Activated CD4-positive, alpha-beta T cell treated with anti-CD3 and anti-CD28 coated beads for 36 hours (primary cell): ENCODE data around the gene ZDHHC11. TPM values are rescaled to one million over a fixed set of nuclear protein-coding genes. Genes with fewer than 3 reads are reported as not detected.
"Not testable (repeated sequence)": the region's sequence is repeated elsewhere in the genome, so short reads cannot be mapped to it uniquely, and the experiment has no call there.

Source experiments
- ATAC-seq: fragments of 200-7000 bp; cut with Tn5 transposase; one replicate; pipeline ENCODE4 v1.10.0; 2021; ENCODE audit warnings: mild to moderate bottlenecking, moderate library complexity
- CTCF ChIA-PET: fragments of 350-600 bp; sonication (Branson Sonifier 250); formaldehyde crosslinking; loops from one replicate; lab custom pipeline; 2021; ENCODE audit warnings: antibody characterized with exemption; lab: Charles Lee
- POLR2A ChIA-PET: fragments of 350-600 bp; sonication (Branson Sonifier 250); formaldehyde crosslinking; loops from one replicate; lab custom pipeline; 2021; ENCODE audit warnings: antibody characterized with exemption, inconsistent platforms; lab: Charles Lee
- DNase-seq: peaks from one replicate; pipeline ENCODE4 v3.0.0-alpha.2; 2020
- H3K27ac Mint-ChIP-seq: one replicate; pipeline ENCODE4 v1.8.0; 2021; ENCODE audit warnings: mixed read lengths
- H3K27me3 Mint-ChIP-seq: one replicate; pipeline ENCODE4 v1.8.0; 2021; ENCODE audit warnings: mixed read lengths
- H3K36me3 Mint-ChIP-seq: one replicate; pipeline ENCODE4 v1.8.0; 2021; ENCODE audit warnings: low read depth, mixed read lengths
- H3K4me1 Mint-ChIP-seq: one replicate; pipeline ENCODE4 v1.8.0; 2021; ENCODE audit warnings: mixed read lengths
- H3K4me3 Mint-ChIP-seq: one replicate; pipeline ENCODE4 v1.8.0; 2021; ENCODE audit warnings: mild to moderate bottlenecking, moderate library complexity, mixed read lengths
- H3K9me3 Mint-ChIP-seq: one replicate; pipeline ENCODE4 v1.8.0; 2021; ENCODE audit warnings: low read depth, mixed read lengths
- intact Hi-C, 2 experiments: fragments of 100-400 bp; cut with DNase I in 1 of 2; cut with micrococcal nuclease in 1 of 2; formaldehyde crosslinking; loops; one replicate each; pipeline versions ENCODE4 v1.14.2 to v1.15.1; 2022 to 2024; cut with DNase I, micrococcal nuclease
- total RNA-seq, 2 experiments: library from RNA; stranded (reverse); gene quantifications; one replicate each; pipeline ENCODE4 v1.2.3, GENCODE V29; 2021

The ZDHHC11 gene
- total RNA-seq, 2 experiments from 2014 or later: 6.4 to 8.5 TPM

GRCh38 chr5:751496-751895 is 99.3 kb downstream of the ZDHHC11 start:
- CTCF ChIA-PET: no interaction called here
- Mint-ChIP-seq H3K4me1 (peaks cover 5% of the 10 kb centered on the region), H3K9me3 (no peaks in the 10 kb centered on the region), H3K36me3 (no peaks in the 10 kb centered on the region), H3K27me3 (peaks cover 2% of the 10 kb centered on the region), H3K27ac (no peak overlapping the region), H3K4me3 (no peak overlapping the region)
- POLR2A ChIA-PET: no interaction called here
- intact Hi-C loops: no loop called here
- DNase-seq: no peak
- ATAC-seq: no peak

GRCh38 chr5:750226-750625 is 100.6 kb downstream of the ZDHHC11 start:
- DNase-seq, H3K27ac Mint-ChIP-seq, H3K9me3 Mint-ChIP-seq, POLR2A ChIA-PET, H3K27me3 Mint-ChIP-seq, H3K4me1 Mint-ChIP-seq, intact Hi-C loops, CTCF ChIA-PET, H3K36me3 Mint-ChIP-seq, H3K4me3 Mint-ChIP-seq, ATAC-seq: not testable (repeated sequence)

GRCh38 chr5:749101-749670 is 101.6 kb downstream of the ZDHHC11 start:
- CTCF ChIA-PET: no interaction called here
- intact Hi-C loops: no loop called here
- POLR2A ChIA-PET: no interaction called here
- peaks cover 3% of the 10 kb centered on the region for H3K4me1 Mint-ChIP-seq
- DNase-seq (no peak), ATAC-seq (no peak)
- no peak overlapping the region for H3K4me3 Mint-ChIP-seq
- H3K9me3 Mint-ChIP-seq: no peaks in the 10 kb centered on the region
- H3K27ac Mint-ChIP-seq: no peak overlapping the region
- H3K27me3 Mint-ChIP-seq: no peaks in the 10 kb centered on the region
- H3K36me3 Mint-ChIP-seq: no peaks in the 10 kb centered on the region

- H3K4me1 Mint-ChIP-seq, CTCF ChIA-PET, DNase-seq, H3K27ac Mint-ChIP-seq, H3K36me3 Mint-ChIP-seq, ATAC-seq, H3K9me3 Mint-ChIP-seq, POLR2A ChIA-PET, H3K4me3 Mint-ChIP-seq, H3K27me3 Mint-ChIP-seq, intact Hi-C loops: not testable (repeated sequence)
Measured at GRCh38 chr5:748011-748980, 102.5 kb downstream of the ZDHHC11 start.

- H3K27me3 Mint-ChIP-seq, intact Hi-C loops, DNase-seq, H3K4me3 Mint-ChIP-seq, H3K36me3 Mint-ChIP-seq, H3K9me3 Mint-ChIP-seq, CTCF ChIA-PET, H3K27ac Mint-ChIP-seq, ATAC-seq, H3K4me1 Mint-ChIP-seq, POLR2A ChIA-PET: not testable (repeated sequence)
Measured at GRCh38 chr5:747303-747844, 103.4 kb downstream of the ZDHHC11 start.

- Mint-ChIP-seq H3K27ac (no peak overlapping the region), H3K36me3 (no peaks in the 10 kb centered on the region), H3K9me3 (no peaks in the 10 kb centered on the region), H3K4me3 (no peak overlapping the region), H3K4me1 (no peaks in the 10 kb centered on the region), H3K27me3 (no peaks in the 10 kb centered on the region)
- no peak for DNase-seq
- ChIA-PET POLR2A (no interaction called here), CTCF (no interaction called here)
- intact Hi-C loops: no loop called here
- no peak for ATAC-seq
Measured at GRCh38 chr5:746258-746761, 104.5 kb downstream of the ZDHHC11 start.

Other genes with a start within 250 kb of the ZDHHC11 start
- 10 to 100 TPM; 23.7 to 26.4 TPM for gene CEP72, start 238.6 kb downstream of the ZDHHC11 start, total RNA-seq
- gene TPPP, start 157.6 kb downstream of the ZDHHC11 start, total RNA-seq: under 1 TPM; 0.21 TPM
- under 1 TPM; 0.48 to 0.61 TPM for gene ZDHHC11B, start 66.3 kb downstream of the ZDHHC11 start, total RNA-seq
- gene BRD9, start 41.8 kb upstream of the ZDHHC11 start, total RNA-seq: 10 to 100 TPM; 46.7 to 49.7 TPM
- 10 to 100 TPM; 34.4 to 34.7 TPM for gene TRIP13, start 41.9 kb upstream of the ZDHHC11 start, total RNA-seq
- 1 to 10 TPM in 1 of 2 experiments, under 1 TPM in 1; 0.86 to 1.1 TPM for gene NKD2, start 157.8 kb upstream of the ZDHHC11 start, total RNA-seq